GM21717 (cell line): ENCODE data around the gene CLEC4F.

Experiments used
- ATAC-seq: cut with Tn5 transposase; IDR thresholded peaks from one replicate; pipeline ENCODE4 v1.9.1; 2021; ENCODE audit warnings: mild to moderate bottlenecking, moderate library complexity; ENCODE audit not compliant: unreplicated experiment

Gene CLEC4F

DNA sequence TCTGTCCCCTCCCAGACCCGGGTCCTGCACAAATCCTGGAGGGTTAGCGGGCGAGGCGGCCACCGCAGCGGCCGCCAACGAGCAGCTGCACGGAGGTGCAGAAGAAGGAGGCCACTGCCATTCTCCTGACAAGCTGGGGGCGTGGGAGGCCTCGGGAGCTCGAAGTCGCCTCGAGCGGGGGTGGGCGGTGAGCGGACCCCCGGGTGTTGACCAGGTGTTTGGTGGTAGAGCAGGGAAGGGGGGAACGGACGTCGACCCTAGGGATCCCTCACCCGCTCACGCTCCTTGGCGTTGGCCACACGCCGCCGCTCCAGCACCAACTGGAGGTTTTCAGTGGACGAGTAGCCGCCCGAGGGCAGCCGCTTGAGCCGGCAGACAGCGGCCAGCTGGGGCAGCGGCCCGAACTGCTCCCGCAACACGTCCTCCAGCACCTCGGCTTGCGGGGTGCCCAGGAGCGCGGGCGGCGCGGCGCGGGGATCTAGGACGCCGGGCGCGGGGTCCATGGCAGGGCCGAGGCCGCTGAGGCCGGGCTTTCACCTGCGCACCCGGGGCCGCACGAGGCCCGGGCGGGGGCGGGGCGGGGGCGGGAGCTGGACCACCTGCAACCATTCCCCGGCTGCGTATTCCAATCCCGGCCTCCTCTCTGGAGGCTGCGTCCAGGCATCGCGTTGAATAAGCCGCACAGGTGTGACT, 30.1 kb downstream of the CLEC4F start, which contains the start of gene FIGLA:
TSS of gene FIGLA (minus strand) at position 508 of the 693 bp plus-strand sequence. CDS start at position 503, 5 bp downstream.
- no peak for ATAC-seq

DNA sequence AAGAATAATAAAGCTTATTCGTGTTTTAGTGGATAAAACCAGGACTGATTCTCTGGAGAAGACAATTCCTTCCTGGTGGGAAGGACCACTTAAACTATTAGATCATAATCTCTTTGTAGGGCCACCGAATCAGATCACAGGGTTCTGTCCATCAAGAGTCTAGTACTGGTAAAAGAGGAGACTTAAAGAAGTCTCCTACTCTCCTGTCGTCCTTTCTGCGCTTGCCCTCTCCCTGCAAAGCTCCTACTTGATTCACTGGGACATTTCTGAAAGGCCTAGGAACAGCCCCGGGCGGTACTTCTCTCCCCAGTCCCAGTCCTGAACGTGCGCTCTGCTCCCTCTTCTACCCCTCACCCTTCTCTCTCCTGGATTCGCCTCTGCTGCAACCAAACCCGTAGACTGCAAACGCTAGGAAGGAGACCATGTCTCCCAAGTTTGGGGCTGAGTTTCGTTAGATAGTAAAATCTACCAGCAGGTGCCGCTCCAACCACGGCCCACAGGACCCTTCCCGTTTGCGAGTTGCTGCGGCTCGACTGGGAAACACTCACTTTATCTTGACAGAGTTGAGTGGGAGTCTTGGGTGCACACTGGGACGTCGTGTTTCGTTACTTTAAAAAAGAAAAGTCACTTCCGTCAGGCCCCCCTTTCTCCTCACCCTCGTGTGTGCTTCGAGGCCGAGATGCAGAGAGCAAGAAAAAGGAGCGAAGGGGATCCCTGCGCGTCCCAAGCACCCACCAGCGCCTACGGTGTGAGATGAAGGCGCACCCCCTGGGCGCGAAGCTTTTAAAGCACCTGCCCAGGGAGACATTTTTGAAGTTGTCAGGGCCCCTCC, 30.9 kb downstream of the CLEC4F start:
- no peak for ATAC-seq

DNA sequence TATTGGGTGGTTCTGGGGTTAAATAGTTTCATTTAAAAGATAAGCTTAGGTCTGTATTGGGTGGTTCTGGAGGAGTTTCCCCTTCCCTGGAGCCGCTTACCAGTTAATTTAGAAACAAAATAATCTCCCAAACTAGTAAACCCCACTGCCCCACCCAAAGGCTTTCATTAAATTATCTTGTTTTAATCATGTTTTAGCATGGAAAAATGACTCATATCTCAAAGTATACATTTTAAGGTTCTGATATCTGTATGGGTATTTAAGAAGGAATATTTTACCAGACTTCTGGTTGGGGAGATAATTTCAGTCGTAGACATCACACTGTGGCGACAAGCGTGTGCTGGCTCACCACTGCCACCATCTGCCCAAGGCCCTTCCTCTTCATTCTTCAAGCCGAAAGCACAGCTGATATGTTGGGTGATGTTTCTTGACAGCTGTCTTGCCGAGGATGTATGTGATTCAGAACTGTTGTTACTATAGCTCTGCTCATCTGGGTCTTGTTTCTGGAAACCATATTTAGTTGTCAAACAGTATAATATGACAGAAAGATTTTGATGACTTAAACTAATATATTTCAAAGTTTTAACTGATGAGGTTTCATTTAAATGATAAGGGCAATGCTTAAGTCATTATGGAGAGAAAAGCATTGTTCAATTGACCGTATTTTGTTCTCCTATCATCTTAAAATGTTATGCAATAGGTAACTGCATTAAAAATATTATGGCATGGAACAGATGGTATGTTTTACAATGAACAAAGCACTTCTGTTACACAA, 35.1 kb downstream of the CLEC4F start:
- ATAC-seq, result no peak

DNA sequence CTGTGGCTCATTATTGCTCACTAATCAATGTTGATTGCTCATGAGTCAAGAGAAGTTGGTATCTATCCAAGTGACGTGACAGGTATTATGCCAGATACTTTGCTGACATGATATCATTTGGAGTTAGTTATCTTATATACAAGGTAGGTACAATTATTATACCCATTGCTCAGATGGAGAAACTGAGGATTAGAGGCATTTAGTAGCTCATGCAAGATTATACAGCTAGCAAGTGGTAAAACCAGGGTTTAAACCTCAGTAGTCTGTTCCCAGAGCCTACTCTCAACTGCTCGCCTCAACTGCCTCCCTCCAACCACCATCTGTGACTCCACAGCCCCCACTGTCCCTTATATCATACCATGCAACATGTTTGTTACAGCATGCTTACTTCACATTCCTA, 36.1 kb downstream of the CLEC4F start:
- no peak for ATAC-seq

DNA sequence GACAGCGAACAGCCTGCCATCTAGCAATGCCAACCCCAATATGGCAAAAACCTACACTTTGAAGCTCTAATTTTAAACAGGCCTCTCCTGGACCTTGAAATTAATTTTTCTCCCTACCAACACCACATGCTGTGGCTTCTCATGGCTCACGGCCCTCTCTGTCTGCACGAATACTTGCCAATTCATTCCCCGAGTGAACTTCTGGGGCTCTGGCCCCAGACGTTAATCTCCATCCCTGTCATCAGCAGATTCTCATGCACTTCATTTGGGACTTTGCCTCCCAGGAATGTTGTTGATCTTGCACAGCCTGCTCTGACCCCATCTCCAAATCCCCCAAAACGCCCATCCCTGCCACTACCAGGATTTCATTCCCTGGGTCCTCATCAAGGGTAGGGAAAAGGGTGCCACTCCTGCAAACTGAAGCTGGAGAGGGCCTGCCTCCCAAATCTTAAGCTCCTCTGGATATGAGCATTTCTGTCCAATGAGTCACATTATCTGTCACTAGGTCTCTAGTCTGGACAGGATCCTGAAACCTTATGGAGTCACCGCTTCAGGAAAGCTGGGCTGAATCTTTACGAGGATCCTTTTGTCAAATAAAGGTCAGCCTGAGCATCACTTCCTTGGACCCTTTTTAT, 40.4 kb downstream of the CLEC4F start:
- no peak for ATAC-seq

DNA sequence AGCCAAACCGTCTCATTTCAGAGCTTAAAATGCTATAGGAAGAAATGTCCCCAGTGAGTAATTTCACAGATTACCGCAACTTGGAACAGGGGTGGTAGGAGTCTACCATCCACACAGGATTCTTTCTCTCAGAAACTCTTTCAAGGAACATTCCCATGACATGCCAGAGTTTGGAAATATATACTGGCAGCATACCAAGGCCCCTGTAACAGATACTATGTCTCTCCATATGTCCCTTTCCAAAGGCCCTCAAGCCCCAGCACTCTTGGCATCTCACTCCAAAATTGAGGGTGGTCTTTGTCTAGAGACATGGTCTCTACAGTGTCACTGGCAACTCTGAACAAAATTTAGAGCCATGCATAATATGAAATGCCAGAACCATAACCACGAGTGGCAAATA, 40.9 kb downstream of the CLEC4F start:
- no peak for ATAC-seq

DNA sequence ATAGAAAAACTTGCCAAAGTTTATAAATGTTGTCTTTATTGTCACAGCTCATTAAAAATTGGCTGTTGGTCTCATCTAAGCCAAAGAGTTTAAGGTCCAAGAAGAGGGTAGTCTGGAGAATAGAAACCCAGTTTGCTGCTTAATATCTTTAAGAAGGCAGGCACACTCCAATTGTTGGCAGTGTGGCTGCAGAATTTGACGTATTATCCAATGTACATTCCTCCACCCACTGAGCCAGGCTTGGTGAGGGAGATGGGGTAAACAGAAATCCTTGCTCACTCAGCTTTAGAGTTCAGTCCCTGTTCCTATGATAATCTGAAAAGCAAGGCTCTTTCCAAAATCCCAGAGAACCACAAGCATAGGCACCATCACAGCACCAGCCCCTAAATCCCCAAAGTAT, 41.7 kb downstream of the CLEC4F start:
- ATAC-seq, result no peak

DNA sequence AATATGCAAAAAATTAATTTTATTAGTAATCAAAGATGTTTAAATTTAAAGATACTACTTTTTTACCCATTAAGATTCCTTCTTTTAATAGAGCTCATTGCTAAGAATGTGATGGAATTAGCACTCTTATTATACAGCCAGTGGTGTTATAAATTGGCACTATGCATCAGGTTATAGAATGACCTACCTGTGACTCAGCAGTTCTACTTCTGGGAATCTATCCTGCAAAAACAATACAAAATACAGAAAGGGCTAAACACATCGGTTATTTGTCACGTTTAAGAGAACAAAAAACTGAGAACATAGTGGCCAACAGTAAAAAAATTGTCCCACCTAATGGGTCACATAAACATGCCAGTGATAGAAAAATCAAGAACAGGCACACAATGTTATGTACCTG, 42.9 kb downstream of the CLEC4F start:
- ATAC-seq, result no peak

DNA sequence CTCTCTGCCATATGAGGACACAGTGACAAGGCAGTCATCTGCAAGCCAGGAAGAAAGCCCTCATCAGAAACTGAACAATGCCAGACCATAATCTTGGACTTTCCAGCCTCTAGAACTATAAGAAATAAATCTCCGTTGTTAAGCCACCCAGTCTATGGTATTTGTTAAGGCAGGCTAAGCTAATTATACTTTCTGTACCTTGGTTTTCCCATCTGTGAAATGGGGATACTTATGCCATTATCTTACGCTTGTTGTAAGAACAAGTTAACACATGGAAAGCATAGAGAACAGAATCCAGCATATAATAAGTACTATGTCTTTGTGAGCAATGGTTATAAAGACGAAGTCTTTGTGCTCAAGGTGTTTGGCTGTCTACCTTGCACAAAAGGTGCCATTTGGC, 44.1 kb downstream of the CLEC4F start:
- ATAC-seq, result no peak

DNA sequence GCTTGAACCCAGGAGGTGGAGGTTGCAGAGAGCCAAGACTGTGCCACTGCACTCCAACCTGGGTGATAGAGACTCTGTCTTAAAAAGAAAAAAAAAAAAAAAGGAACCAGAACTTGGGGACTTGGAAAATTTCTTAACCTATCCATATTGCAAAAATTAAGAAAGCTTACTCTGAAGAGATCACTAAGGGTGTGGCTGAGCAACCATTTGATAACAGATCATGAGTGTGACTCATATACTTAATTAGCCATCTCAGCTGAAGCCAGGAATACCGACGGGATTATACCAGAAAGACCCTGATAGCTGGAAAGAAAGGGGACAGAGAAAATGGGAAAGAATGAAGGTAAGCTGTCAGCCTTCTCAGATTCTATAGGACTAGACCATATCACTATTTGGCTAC, 45.3 kb downstream of the CLEC4F start:
- ATAC-seq, result no peak

DNA sequence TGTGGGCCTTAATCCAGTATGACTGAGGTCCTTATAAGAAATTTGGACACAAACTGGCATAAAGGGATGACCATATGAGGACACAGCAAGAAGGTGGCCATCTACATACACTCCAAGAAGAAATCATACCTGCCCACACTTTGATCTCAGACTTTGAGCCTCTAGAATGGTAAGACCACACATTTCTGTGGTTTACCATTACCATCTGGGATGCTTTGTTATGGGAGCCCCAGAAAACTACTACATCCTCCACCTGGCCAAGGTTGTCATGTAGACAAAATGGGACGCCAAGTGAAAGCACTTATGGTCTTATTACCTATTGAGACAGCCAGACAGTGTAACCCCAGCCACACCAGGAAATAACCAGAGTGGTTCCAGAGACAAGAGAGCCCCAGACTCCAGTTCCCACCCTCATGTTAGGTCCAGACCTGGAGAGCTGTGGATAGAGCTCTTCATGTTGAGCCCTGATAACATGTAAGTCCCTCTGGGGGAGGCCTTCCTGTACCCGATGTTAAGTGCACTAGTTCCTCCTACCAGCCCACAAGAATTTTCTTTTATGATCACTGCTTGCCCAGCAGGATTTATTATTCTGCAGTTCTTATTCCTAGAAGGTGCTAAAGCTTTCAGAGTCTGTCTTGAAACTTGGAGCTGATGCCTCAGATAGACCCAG, 47.8 kb downstream of the CLEC4F start:
- ATAC-seq, result no peak

DNA sequence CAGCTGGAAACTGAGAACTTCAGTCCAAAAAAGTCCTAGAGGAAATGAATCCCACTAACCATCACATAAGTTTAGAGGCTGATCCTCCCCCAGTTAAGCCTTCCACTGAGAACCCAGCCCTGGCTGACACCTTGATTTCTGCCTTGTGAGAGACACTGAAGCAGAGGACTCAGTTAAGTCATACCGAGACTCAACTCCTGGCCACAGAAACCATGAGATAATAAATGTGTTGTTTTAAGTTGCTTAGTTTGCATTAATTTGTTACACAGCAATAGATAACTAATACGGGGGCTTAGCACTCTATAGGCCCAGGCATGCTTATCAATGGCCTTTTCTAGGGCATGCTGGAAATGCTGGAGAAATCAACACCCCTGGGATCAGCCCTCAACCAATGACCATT, 49.0 kb downstream of the CLEC4F start:
- peak; percentile 69 for ATAC-seq

DNA sequence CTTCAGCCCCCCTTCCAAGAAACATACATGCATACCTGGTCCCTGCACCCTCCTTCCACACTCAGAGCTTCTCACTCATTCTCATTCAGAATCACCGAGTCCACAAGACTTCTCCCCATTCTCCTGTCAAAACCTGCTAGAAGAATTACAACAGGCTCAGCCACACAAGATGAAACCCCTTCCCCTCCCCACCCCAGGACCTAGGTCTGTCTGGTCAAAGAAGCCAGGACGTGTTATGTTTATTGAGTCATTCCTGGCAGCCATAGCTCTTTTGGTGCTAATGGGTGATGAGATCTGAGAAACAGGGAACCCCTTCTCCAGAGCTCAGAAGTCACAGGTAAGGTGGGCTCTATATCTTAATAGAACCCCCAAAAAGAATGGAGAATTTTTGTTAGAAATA, 50.9 kb downstream of the CLEC4F start:
- ATAC-seq, result no peak

DNA sequence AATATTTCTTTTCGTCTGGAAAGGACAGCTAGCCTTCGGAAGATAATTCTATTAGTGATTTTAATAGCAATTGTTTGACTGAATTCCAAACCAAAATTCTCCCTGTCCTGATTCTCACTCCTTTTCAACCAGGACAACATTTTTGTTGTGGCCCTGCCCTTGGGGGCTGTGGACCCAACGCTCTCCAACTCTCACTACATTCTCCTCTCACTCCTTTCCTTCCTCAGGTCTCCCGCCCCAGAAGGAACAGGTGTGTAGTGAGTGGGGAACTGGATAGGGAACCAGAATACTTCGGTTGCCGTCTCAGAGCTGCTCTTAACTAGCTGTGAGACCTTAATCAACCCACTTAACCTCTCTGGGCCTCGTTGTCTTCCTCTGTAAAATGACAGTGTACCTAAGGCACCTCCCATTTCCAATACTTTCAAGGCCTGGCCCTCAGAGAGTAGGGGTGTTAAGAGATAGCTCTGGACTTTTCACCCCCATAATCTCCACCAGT, 51.8 kb downstream of the CLEC4F start:
- ATAC-seq, result no peak

DNA sequence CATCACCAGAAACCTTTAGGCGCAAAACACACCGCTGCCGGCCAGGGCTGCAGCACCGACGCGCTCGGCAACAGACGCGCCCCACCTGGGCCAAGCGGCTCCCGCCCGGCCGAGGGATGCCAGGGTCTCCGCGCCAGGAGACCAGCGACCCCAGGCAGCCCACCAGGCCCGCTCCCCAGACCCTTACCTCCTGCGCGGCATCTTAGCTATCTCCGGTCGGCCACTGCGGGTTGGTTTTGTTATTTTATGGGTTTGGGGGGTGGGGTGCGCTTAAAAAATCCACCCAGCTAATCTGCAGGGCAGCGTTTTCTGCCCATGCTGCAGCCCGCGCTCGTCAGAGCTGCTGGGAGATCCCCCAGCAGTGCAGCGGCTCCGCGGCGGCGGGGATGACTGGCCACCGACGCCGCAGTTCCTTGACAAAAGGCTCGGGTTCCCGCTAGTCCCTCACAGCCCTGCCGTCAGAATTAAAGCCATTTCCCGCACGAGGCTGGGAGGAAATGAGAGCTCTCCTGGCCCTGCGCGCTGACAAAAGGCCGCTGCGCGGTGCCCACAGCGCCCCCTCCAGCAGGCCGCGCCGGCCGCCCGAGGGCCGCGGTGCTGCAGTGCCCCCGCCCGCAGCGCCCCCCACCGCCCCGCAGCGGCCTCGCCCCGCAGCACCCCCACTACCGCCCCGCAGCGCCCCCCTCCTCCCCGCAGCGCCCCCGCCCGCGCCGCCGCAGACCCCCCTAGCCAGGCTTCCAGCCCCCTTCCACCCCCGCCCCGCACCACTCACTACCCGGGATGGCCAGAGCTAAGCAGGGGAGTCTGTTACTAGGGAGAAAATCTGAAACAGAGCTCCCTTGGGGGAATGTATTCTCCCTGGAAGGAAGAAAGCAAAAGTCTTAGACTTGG, 52.5 kb downstream of the CLEC4F start, which contains the start of gene ADD2:
TSS of gene ADD2 (minus strand) at position 502 of the 891 bp plus-strand sequence. CDS start 61,792 bp downstream, outside the sequence.
- no peak for ATAC-seq

DNA sequence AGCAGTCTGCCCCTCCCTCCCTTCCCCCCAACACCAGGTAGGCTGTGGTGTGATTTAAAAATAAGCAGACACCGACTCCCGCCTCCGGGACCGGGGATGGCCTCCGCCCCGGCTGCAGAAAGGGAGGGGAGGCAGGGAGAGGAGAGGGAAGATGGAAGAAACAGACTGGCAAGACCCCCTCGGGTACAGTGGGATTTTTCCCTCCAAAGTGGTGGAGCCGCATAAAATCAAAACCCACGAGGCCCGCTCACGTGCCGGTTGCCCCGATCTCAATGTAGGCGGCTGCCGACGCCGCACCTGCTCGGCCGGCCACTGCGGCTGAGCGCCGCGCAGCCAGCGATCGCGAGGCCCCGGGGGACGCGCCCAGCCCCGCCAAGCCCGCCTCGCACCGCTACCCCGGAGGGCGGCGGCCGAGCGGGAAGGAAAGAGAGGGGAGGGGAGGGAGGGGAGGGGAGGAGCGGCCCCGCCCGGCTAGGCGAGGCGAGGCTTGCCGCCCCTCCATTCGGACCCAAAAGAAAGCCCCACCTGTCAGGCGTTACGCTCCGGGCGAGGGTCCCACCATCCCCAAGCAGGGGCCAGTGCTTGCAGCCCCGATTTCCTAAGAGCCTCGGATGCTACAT, 53.2 kb downstream of the CLEC4F start:
- ATAC-seq, result no peak

DNA sequence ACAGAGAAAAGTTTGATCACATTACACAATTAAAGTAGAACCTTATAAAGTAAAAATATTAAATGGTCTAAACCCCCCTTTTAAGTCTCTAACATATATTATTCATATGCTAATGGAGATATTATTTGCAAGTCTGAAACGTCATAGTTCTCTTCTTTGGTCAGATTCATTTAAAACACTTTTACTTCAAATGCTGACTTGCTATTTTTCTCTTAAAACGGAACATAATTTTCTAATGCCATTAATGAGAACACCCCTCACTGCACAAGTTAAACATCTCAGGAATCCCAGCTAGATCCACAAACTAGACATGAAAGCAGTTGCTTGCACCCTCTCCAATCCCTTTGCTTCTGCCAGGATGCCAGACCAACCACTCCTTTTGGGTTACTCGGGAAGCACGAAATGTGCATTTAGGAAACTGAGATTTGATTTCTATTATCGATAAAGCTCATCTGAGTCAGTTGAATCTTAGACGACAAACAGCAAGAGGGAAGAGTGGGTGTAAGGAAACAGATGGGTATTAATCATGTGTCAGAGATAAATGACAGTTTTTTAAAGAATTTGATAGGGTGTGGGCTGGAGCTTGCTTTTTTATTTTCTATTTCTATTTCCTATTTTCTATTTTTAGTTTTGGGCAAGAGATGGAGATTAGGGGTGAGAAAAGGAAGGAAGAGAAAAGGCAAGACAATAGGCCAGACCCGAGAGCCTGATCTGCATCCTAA, 53.9 kb downstream of the CLEC4F start:
- ATAC-seq, result no peak

DNA sequence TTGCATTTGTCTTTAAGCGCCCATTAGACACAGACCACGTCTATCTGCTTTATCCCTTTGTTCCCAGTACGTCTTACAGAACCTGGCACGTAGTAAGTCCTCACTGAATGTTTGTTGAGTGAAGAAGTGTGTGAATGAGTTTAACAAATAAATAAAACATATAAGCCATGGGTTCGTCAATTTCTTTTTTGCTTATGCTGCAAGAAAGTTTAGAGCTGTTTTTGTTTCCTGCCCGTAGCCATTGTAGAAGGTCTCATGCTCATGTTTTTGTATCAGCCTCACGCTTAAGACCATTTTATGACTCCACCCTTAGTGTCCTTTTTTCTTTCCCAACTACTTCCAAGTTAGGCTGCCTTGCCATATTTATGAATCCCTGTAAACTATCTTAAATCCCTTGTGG, 54.9 kb downstream of the CLEC4F start:
- ATAC-seq, result no peak
